Measurements from ENCODE around the gene TMEM167B.
"Not testable (repeated sequence)": the region's sequence is repeated elsewhere in the genome, so short reads cannot be mapped to it uniquely, and the experiment has no call there.

TMEM167B gene

GRCh38 chr1:109090196-109091077, at the start of gene TMEM167B:
Gene TMEM167B, plus strand, starts transcription at chr1:109090764. Its CDS starts 109 bp downstream, at chr1:109090873.
- peak; percentile 72 to 86 for DNase-seq (ENCODE audit: extremely low read depth in 1 of 2, low read depth in 1 of 2)

DNA sequence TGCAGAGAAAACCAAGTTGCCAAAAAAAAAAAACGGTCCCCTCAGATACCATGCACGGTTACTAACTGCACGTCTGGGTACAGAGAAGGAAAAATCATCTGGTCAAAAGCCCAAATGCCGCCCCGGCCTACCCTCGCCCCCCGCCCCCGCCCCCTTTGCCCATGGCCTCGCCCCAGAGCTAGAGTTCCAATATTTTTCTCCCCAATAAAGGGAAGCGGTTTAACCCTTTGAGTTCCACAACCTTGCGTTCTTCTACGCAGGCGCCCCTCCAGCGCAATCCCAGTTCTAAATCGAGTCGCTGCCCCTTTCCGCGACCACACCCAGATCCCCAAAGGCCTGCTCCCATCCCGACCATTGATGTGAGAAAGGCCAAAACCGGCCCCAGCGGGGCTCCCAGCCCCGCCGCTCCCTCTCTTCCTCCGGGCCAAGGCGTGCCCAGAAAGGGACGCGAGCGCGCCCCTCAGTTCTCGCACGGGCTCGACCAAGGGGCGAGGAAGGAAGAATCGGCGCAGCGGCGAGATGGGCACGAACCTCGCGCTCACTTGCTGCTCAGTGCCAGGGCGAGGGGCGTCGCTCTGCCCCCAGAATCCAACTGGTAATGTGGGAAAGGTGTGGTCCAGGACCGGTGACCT, 49.5 kb upstream of the TMEM167B start:
- DNase-seq (ENCODE audit: extremely low read depth in 1 of 2, low read depth in 1 of 2): peak; percentile 5 to 7

DNA sequence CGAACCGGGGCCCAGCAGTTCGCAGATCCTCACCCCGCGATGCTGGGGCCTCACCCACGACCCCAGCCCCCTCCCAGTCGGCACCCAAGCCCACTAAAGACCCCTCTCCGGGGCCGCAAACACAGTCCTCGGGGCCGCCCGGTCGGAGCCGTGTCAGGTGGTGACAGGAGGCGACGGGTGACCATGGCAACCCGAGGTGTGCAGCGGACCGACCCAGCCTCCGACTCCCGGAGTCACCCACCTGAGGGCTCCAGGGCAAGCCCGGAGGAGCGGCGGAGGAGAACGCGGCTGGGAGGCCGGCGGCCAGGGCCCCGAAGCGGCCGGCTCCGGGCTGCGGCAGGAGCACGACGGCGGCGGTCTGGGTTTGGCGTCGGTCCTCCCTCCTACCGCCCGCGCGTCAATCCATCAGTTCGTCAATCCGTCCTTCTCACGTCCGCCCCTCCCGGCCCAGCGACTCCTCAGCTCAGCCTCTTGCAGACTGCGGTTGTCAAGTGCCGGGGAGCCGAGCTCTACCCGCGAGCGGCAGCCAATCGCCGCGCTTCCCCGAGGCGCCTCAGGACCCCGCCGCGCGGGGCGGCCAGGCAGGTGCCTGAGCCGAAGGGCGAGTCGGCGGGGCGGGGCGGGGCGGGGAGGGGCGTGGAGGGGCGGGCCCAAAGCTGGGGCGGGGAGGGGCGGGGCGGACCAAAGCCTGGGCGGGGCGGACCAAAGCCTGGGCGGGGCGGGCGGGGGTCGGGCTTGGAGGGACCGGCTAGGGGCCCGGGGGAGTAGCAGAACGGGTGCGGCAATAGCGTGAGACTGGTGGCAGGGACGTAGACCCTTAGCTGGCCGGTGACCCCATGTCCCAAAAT, 48.7 kb upstream of the TMEM167B start, which contains the start of gene WDR47:
TSS of gene WDR47 (minus strand) at position 482 of the 848 bp plus-strand sequence. CDS start 18,590 bp downstream, outside the sequence.
- peak; percentile 90 to 95 for DNase-seq (ENCODE audit: extremely low read depth in 1 of 2, low read depth in 1 of 2)

- no peak for DNase-seq (ENCODE audit: extremely low read depth in 1 of 2, low read depth in 1 of 2)
These were observed 45.0 kb upstream of the TMEM167B start for GRCh38 chr1:109045595-109045994.

- no peak for DNase-seq (ENCODE audit: extremely low read depth in 1 of 2, low read depth in 1 of 2)
These were observed 43.9 kb upstream of the TMEM167B start for GRCh38 chr1:109046671-109047070.

DNA sequence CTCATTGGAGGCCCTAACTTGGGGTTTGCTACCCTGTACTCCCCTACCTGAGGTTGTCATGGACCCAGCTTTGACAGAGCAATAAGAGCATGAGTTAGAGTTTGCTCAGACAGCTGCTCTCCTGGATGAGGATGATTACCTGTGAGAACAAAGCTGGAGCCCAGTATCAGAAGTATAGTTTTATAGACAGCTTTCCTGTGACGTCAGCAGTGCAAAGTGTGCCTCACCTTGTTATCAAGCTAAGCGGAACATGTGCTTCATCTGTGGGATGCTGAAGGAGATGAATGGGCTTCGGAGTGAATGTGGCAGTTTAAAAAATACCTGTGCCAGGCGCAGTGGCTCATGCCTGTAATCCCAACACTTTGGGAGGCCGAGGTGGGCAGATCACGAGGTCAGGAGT, 43.2 kb upstream of the TMEM167B start:
- DNase-seq (ENCODE audit: extremely low read depth in 1 of 2, low read depth in 1 of 2): no peak

DNA sequence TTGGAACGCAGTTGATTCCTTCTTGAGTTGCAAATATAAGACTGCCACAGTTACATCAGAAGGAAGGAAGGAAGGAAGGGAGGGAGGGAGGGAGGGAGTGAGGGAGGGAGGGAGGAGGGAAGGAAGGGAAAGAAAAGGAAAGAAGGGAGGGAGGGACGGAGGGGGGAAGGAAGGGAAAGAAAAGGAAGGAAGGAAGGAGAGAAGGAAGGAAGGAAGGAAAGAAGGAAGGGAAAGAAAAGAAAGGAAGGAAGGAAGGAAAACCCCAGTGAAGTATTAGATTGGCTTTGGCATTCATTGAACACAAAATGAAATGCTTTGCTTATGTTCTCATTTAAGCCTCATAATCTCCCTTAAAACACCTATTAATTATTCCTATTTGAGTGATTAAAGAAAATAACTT, 42.2 kb upstream of the TMEM167B start:
- no peak for DNase-seq (ENCODE audit: extremely low read depth in 1 of 2, low read depth in 1 of 2)

DNA sequence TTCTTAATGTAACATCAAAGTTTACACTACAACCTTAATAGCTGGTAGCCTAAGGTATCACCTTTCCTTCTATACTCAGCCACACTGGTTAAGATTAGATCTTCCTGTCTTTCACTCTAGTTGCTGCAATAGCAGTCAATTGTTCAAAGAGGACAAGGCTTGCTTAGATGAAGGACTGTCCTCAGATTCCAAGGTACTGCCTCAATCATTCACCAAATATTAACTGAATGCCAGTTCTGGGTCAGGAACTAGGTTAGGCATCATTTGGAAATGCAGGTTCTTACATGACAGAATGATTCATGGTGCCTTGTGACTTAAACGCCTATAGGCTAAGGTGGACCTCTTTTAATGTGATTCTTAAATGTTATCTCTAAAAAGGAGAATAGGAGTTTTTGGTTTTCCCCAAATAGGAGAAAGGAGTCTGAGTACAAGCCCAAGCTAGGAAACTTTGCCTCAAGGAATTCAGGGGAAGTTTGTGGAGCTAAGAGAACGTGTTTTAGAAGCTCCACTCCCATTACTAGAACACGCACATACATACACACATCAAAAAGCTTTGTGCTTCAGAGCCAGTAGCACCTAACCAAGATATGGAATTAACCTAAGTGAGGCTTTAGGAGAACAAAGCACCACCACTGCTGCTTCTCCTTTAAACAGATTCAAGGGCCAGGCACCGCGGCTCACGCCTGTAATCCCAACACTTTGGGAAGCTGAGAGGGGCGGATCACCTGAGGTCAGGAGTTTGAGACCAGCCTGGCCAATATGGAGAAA, 40.2 kb upstream of the TMEM167B start:
- DNase-seq (ENCODE audit: extremely low read depth in 1 of 2, low read depth in 1 of 2): no peak

DNA sequence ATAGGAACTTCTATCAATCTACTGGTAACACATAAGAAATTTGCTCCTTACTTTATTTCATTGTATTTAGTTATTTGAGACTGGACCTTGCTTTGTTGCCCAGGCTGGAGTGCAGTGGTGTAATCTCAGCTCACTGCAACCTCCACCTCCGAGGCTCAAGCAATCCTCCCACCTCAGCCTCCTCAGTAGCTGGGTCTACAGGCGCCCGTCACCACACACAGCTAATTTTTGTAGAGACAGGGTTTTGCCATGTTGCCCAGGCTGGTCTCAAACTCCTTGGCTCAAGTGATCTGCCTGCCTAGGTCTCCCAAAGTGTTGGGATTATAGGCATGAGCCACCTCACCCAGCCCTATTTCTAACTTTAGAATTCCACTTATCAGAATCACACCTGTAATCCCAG, 38.4 kb upstream of the TMEM167B start:
- DNase-seq (ENCODE audit: extremely low read depth in 1 of 2, low read depth in 1 of 2): not testable (repeated sequence)

- DNase-seq (ENCODE audit: extremely low read depth in 1 of 2, low read depth in 1 of 2): no peak
These were observed 34.5 kb upstream of the TMEM167B start for GRCh38 chr1:109056064-109056463.

- DNase-seq (ENCODE audit: extremely low read depth in 1 of 2, low read depth in 1 of 2): no peak
These were observed 31.5 kb upstream of the TMEM167B start for GRCh38 chr1:109059026-109059425.

DNA sequence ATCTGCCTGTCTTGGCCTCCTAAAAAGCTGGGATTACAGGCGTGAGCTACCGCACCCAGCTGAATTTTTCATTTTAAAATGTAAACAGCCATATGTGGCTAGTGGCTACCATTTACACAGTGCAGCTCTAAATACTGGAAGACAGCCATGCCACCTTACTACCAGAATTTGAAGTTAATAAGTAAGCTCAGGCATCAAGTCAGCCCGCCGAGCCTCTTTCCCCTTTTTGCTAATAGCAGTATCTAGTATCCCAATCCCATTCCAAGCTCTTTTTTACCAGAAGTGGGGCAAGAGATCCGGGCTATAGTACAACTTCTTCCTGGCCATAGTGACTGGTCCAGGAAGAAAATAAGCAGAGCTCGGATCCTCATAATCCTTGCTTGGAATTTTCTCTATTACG, 29.9 kb upstream of the TMEM167B start:
- DNase-seq (ENCODE audit: extremely low read depth in 1 of 2, low read depth in 1 of 2): no peak

GRCh38 chr1:109061183-109061582, 29.4 kb upstream of the TMEM167B start:
- no peak for DNase-seq (ENCODE audit: extremely low read depth in 1 of 2, low read depth in 1 of 2)

DNA sequence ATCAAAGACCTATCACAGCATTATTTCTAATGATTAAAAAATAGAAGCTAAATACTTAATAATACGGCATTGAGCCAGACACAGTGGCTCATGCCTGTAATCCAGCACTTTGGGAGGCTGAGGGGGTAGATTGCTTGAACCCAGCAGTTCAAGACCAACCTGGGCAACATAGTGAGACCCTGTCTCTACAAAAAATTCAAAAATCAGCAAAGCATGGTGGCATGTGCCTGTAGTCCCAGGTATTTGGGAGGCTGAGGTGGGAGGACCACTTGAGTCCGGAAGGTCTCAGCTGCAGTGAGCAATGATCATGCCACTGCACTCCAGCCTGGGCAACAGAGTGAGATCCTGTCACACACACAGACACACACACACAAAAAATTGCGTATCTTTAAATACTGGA, 25.4 kb upstream of the TMEM167B start:
- no peak for DNase-seq (ENCODE audit: extremely low read depth in 1 of 2, low read depth in 1 of 2)

DNA sequence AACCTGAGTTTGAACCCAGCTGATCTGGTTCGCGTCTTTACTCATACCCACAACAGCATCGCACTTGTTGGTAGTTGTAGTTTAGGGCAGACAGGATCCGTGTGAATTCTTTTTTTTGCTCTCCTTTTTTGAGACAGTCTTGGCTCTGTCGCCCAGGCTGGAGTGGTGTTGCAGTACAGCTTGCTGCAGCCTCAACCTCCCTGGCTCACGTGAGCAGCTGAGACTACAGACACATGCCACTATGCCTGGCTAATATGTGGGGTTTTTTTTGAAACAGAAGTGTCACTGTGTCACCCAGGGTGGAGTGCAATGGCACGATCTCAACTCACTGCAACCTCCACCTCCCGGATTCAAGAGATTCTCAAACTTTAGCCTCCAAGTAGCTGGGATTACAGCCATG, 22.7 kb upstream of the TMEM167B start:
- no peak for DNase-seq (ENCODE audit: extremely low read depth in 1 of 2, low read depth in 1 of 2)

DNA sequence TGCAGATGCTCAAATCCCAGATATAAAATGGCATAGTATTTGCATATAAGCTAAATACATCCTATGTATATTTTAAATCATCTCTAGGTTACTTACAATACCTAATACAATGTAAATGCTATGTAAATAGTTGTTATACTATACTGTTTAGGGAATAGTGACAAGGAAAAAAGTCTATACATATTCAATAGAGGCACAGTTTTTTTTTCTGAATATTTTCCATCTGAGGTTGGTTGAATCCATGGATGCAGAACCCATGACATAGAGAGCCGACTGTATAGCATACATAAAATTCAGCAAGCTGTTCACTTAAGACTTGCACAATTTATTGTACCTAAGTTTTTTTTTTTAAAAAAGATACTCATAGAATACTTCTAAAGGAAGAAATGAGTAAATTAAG, 21.3 kb upstream of the TMEM167B start:
- DNase-seq (ENCODE audit: extremely low read depth in 1 of 2, low read depth in 1 of 2): no peak

GRCh38 chr1:109075531-109076490, 14.8 kb upstream of the TMEM167B start, which contains the start of gene TAF13:
Gene TAF13, minus strand, starts transcription at chr1:109076003. Its CDS starts 56 bp downstream, at chr1:109075947.
- DNase-seq (ENCODE audit: extremely low read depth in 1 of 2, low read depth in 1 of 2): peak; percentile 82 to 85

DNA sequence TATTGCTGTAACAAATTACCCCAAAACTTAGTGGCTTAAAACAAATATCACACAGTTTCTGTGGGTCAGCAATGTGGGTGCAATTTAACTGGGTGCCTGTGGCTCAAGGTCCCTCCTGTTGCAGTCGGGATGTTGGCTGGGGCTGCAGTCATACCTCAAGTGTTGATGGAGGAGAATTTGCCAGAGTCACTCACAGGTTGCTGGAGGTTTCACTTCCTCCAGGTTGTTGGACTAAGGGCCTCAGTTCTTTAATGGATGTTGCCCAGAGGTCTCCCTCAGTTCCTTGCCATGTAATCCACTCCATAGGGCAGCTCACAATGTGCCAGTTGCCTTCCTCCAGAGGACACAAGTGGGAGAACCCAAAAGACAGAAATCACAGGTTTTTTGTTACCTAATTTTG, 12.2 kb upstream of the TMEM167B start:
- no peak for DNase-seq (ENCODE audit: extremely low read depth in 1 of 2, low read depth in 1 of 2)

GRCh38 chr1:109079240-109079622, 11.3 kb upstream of the TMEM167B start:
- DNase-seq (ENCODE audit: extremely low read depth in 1 of 2, low read depth in 1 of 2): no peak
